ENCODE results near the gene LRRD1. TPM values are rescaled to one million over a fixed set of nuclear protein-coding genes. Genes with fewer than 3 reads are reported as not detected.

LRRD1 gene
- total RNA-seq, 1 experiment from 2014 or later = not detected

- no peak for TF ChIP-seq ATF6 (CRISPR knock-in tag; IDR thresholded peaks at IDR 0.05)
Observed at GRCh38 chr7:92121681-92122080, 57.3 kb downstream of the LRRD1 start (continued).

- H3K27ac Mint-ChIP-seq = peak overlapping the region; percentile 88
- no peaks in the 10 kb centered on the region for H3K4me1 Mint-ChIP-seq
Observed at GRCh38 chr7:92119213-92119759, 59.7 kb downstream of the LRRD1 start.

GRCh38 chr7:92116949-92117348, 62.0 kb downstream of the LRRD1 start:
- CTCF ChIA-PET = no interaction called here
- Mint-ChIP-seq H3K36me3 (peaks cover 69% of the 10 kb centered on the region), H3K9me3 (no peaks in the 10 kb centered on the region), H3K27ac (no peak overlapping the region), H3K4me3 (no peak overlapping the region), H3K4me1 (no peaks in the 10 kb centered on the region), H3K27me3 (ENCODE audit: low read depth) (no peaks in the 10 kb centered on the region)
- ATAC-seq = no peak
- POLR2A ChIA-PET = no interaction called here
- DNase-seq (ENCODE audit: low spot score) = no peak
- TF ChIP-seq SP1 (CRISPR knock-in tag; conservative IDR thresholded peaks at IDR 0.05) = no peak
- no peak for TF ChIP-seq MAX (CRISPR knock-in tag; IDR thresholded peaks at IDR 0.05)
- no peak for TF ChIP-seq ZNF416 (CRISPR knock-in tag; IDR thresholded peaks at IDR 0.05)
- TF ChIP-seq ETV6 (CRISPR knock-in tag; IDR thresholded peaks at IDR 0.05) = no peak
- TF ChIP-seq AFF4 (CRISPR knock-in tag; IDR thresholded peaks at IDR 0.05; ENCODE audit: borderline replicate concordance) = no peak
- TF ChIP-seq ATF1 (CRISPR knock-in tag; IDR thresholded peaks at IDR 0.05) = no peak

More at GRCh38 chr7:92119213-92119759, 59.7 kb downstream of the LRRD1 start:
- no peak for DNase-seq (ENCODE audit: low spot score)
- TF ChIP-seq USF2 (CRISPR knock-in tag; IDR thresholded peaks at IDR 0.05) (no peak), NR1H2 (CRISPR knock-in tag; IDR thresholded peaks at IDR 0.05) (no peak), TCF7 (CRISPR knock-in tag; IDR thresholded peaks at IDR 0.05; ENCODE audit: low read depth) (no peak), PRRX2 (CRISPR knock-in tag; IDR thresholded peaks at IDR 0.05) (no peak), ZNF396 (CRISPR knock-in tag; IDR thresholded peaks at IDR 0.05; ENCODE audit: borderline replicate concordance) (no peak), ETV6 (CRISPR knock-in tag; IDR thresholded peaks at IDR 0.05) (no peak), ZNF232 (CRISPR knock-in tag; IDR thresholded peaks at IDR 0.05) (no peak), OVOL2 (CRISPR knock-in tag; IDR thresholded peaks at IDR 0.05; ENCODE audit: borderline replicate concordance) (no peak), SP1 (CRISPR knock-in tag; conservative IDR thresholded peaks at IDR 0.05) (no peak), IRF1 (CRISPR knock-in tag; IDR thresholded peaks at IDR 0.05) (no peak), GTF2I (CRISPR knock-in tag; conservative IDR thresholded peaks at IDR 0.05) (no peak), SMAD4 (CRISPR knock-in tag; IDR thresholded peaks at IDR 0.05) (no peak), JAZF1 (CRISPR knock-in tag; IDR thresholded peaks at IDR 0.05) (no peak), ZBTB43 (CRISPR knock-in tag; IDR thresholded peaks at IDR 0.05) (no peak), HMGXB4 (CRISPR knock-in tag; IDR thresholded peaks at IDR 0.05) (no peak), RELA (CRISPR knock-in tag; IDR thresholded peaks at IDR 0.05; ENCODE audit: borderline replicate concordance) (no peak), FOXP1 (CRISPR knock-in tag; IDR thresholded peaks at IDR 0.05; ENCODE audit: borderline replicate concordance) (no peak), IRF2 (CRISPR knock-in tag; IDR thresholded peaks at IDR 0.05; ENCODE audit: borderline replicate concordance, low read depth) (no peak)
- ChIA-PET CTCF (interaction anchor here (1.2 kb wide), 1 partner anchor 342 kb away, joined by 4 read pairs; no protein-coding TSS in a partner anchor), POLR2A (no interaction called here)
- no peaks in the 10 kb centered on the region for H3K27me3 Mint-ChIP-seq (ENCODE audit: low read depth)
- H3K4me3 Mint-ChIP-seq = no peak overlapping the region
- ATAC-seq = no peak
- H3K36me3 Mint-ChIP-seq = peaks cover 78% of the 10 kb centered on the region
- no peaks in the 10 kb centered on the region for H3K9me3 Mint-ChIP-seq
